ENCODE measurements around the gene SPACA4. TPM values are rescaled to one million over a fixed set of nuclear protein-coding genes. Genes with fewer than 3 reads are reported as not detected.

Gene SPACA4
- total and polyA plus RNA-seq, 2 of the 4 experiments (the other 2 are of a cell fraction) = not detected

DNA sequence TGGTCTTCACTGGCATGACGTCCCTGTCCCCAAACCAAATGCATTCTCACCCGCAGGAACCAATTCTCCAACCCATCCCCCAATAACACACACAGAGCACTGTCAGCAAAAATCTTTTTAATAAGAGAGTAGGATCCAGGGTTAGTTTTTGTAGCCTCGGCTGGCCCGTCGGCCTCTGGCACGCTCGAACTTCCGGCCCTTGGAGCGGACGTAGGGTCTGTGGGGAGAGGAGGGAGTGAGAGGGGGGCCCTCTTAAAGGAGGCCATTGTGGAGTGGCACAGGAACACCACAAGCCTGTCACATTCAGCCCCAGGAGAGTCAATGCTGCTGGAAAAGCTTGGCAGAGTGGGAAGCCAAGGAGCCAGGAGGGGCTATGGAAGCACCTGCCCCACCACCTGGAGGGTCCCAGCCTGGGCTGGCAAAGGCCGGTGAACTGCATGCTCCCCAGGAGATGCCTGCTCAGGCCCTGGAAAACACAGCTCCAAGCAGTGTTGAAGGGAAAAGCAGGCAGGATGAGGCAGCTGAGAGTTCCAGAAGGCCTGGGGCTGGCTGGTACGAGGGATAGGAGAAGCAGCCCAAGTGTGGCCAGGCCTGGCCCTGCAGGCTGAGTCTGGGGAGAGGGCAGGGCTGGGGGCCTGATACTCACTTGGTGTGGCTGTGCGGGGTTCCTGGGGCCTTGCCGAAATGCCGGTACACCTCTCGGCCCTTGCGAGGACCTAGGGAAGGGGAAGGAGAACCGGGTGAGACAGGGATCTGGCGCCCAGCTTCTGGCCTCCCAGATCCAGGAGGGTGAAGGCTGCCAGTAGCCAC, 8.9 kb downstream of the SPACA4 start:
- Histone ChIP-seq H2AK9ac (replicated peaks; ENCODE audit: low read depth, low read length, poor library complexity) (no peak overlapping the region), H3K23ac (ENCODE audit: low read depth, low read length) (no peak overlapping the region), H3K4me3 (ENCODE audit: insufficient read depth, low read depth, low read length) (no peak overlapping the region), H3K27ac (ENCODE audit: insufficient read depth, low read length) (no peak overlapping the region), H3K36me3 (ENCODE audit: control insufficient read depth, insufficient read depth, low read length) (peaks cover 28% of the 10 kb centered on the region), H2BK120ac (ENCODE audit: low read depth, low read length) (no peak overlapping the region), H2BK15ac (ENCODE audit: low read depth, low read length) (no peak overlapping the region), H3K9me3 (ENCODE audit: control insufficient read depth, insufficient read depth, low read length) (no peaks in the 10 kb centered on the region), H3K4me2 (ENCODE audit: low read depth, low read length) (no peak overlapping the region), H3K4ac (ENCODE audit: low read depth, low read length) (no peak overlapping the region), H4K5ac (ENCODE audit: low read depth, low read length) (no peak overlapping the region), H2AK5ac (ENCODE audit: low read depth, low read length) (no peak overlapping the region), H4K8ac (ENCODE audit: low read depth in 2 of 2, low read length in 2 of 2) (no peak overlapping the region), H3K14ac (replicated peaks; ENCODE audit: low read depth, low read length) (no peak overlapping the region), H3K79me1 (ENCODE audit: low read depth in 1 of 2, low read length in 2 of 2) (peaks cover 16 to 47% of the 10 kb centered on the region in 2 experiments; a peak in 3 of 4 replicates), H2AFZ (replicated peaks; ENCODE audit: low read length, poor library complexity) (no peak overlapping the region), H2BK5ac (ENCODE audit: low read depth, low read length, poor library complexity, severe bottlenecking) (no peak overlapping the region), H3K18ac (ENCODE audit: low read depth, low read length) (no peak overlapping the region), H3K27me3 (ENCODE audit: control insufficient read depth, insufficient read depth, low read length) (no peaks in the 10 kb centered on the region), H4K20me1 (ENCODE audit: insufficient read depth, low read length) (peaks cover 53% of the 10 kb centered on the region), H3K9me1 (ENCODE audit: insufficient read depth, low read length) (peaks cover 4% of the 10 kb centered on the region), H2BK20ac (ENCODE audit: low read depth, low read length) (no peak overlapping the region), H3K56ac (ENCODE audit: extremely low read depth, insufficient read depth, low read length) (no peak overlapping the region), H3K4me1 (ENCODE audit: control insufficient read depth, insufficient read depth, low read length) (peaks cover 8% of the 10 kb centered on the region), H3K9ac (ENCODE audit: low read depth, low read length) (no peak overlapping the region), H4K91ac (ENCODE audit: insufficient read depth, low read depth, low read length) (no peak overlapping the region)
- in situ Hi-C loops (cut with MboI; ENCODE audit: low sequenced_read_pairs) = no loop called here
- WGBS, 2 experiments (ENCODE audit: extremely low coverage in 2 of 2, insufficient read length in 1 of 2) = 87% methylated on average over 8 of the region's 19 CpGs; no CpG with 5 or more reads in 1 of the 2 experiments
- no TSS peak for BruUV-seq (replicated peaks)
- dilution Hi-C loops (cut with HindIII; ENCODE audit: low sequenced_read_pairs, unreplicated experiment) = no loop called here
- ATAC-seq (ENCODE audit: low read depth) (no peak), DNase-seq (no peak)
- POLR2A ChIA-PET (ENCODE audit: unreplicated experiment) = no interaction called here
- intact Hi-C loops (cut with micrococcal nuclease) = no loop called here
- CTCF ChIA-PET = no interaction called here
- TF ChIP-seq MAFK (IDR thresholded peaks at IDR 0.05; ENCODE audit: low read depth, low read length) = peak; percentile 41
- no peak for TF ChIP-seq MAZ (IDR thresholded peaks at IDR 0.05; ENCODE audit: borderline replicate concordance, low read depth, low read length)
